Naive B cell (primary cell): Measurements from ENCODE around the gene CMYA5. TPM values are rescaled to one million over a fixed set of nuclear protein-coding genes. Genes with fewer than 3 reads are reported as not detected.

Source experiments
- ATAC-seq, 2 donors: fragments of 150-1000 bp; cut with Tn5 transposase; 2 replicates each; pipeline ENCODE4 v1.10.0; 2021; ENCODE audit warnings: low read depth in 2 of 2, mild to moderate bottlenecking in 2 of 2, moderate library complexity in 2 of 2
- DNase-seq: peaks from one replicate; pipeline ENCODE4 v3.0.0; 2022
- H3K27ac Mint-ChIP-seq, 6 donors: one replicate each; pipeline ENCODE4 v1.8.0; 2020 to 2022; ENCODE audit warnings: mild to moderate bottlenecking in 6 of 6, mixed read lengths in 6 of 6, moderate library complexity in 5 of 6, inconsistent platforms in 2 of 6
- H3K27me3 Mint-ChIP-seq, 3 donors: one replicate each; pipeline ENCODE4 v1.8.0; 2021 to 2022; ENCODE audit warnings: mixed read lengths in 3 of 3, mild to moderate bottlenecking in 1 of 3
- H3K36me3 Mint-ChIP-seq, 2 donors: one replicate each; pipeline ENCODE4 v1.8.0; 2020 to 2022; ENCODE audit warnings: mixed read lengths in 2 of 2, inconsistent platforms in 1 of 2, mild to moderate bottlenecking in 1 of 2
- H3K4me1 Mint-ChIP-seq, 3 donors: one replicate each; pipeline ENCODE4 v1.8.0; 2020 to 2022; ENCODE audit warnings: mixed read lengths in 3 of 3, inconsistent platforms in 1 of 3, mild to moderate bottlenecking in 1 of 3, moderate library complexity in 1 of 3
- H3K4me3 Mint-ChIP-seq, 8 donors: one replicate each; pipeline ENCODE4 v1.8.0; 2020 to 2022; ENCODE audit warnings: mild to moderate bottlenecking in 8 of 8, mixed read lengths in 8 of 8, moderate library complexity in 8 of 8, inconsistent platforms in 2 of 8
- H3K9me3 Mint-ChIP-seq, 7 donors: one replicate each; pipeline ENCODE4 v1.8.0; 2020 to 2022; ENCODE audit warnings: mixed read lengths in 7 of 7, mild to moderate bottlenecking in 5 of 7, inconsistent platforms in 2 of 7, moderate library complexity in 1 of 7
- polyA plus RNA-seq, 6 donors: library from polyadenylated mRNA; unstranded; fragments of 300-500 nt; fragmentation: Illumina TruSeq; gene quantifications; one replicate each; pipeline ENCODE4 v1.2.3, GENCODE V29; 2021; ENCODE audit warnings: low read depth in 6 of 6

Gene CMYA5
- polyA plus RNA-seq, 6 donors from 2014 or later: not detected

GRCh38 chr5:79707535-79707934 is 17.9 kb downstream of the CMYA5 start:
- peaks cover 0 to 4% (median 0%) of the 10 kb centered on the region in 3 donors for H3K4me1 Mint-ChIP-seq
- H3K4me3 Mint-ChIP-seq: no peak overlapping the region

DNA sequence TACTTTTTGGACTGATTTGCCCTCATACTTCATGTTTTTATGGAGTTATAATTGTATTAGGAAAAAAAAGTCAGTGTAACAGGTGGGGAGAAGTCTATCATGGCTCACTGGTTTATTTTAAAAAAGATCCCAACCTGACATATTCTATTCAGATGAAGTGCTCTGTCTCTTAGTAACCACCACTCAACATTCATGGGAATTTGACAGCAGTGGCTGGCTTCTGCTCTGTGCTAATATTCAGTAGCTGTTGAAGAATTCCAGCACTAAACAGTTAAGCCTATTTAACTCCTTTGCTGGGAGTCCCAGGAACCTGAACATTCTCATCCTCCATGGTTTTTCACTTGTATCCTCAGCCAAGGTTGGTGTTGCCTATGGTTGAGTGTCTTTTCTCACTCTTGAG is 23.1 kb downstream of the CMYA5 start:
- peaks cover 0 to 8% (median 0%) of the 10 kb centered on the region in 7 donors for H3K9me3 Mint-ChIP-seq
- DNase-seq (no peak), ATAC-seq (no peak)
- H3K27ac Mint-ChIP-seq: no peak overlapping the region
- H3K27me3 Mint-ChIP-seq: peaks cover 0 to 7% (median 0%) of the 10 kb centered on the region in 3 donors
- H3K36me3 Mint-ChIP-seq: no peaks in the 10 kb centered on the region
- peaks cover 0 to 2% (median 0%) of the 10 kb centered on the region in 3 donors for H3K4me1 Mint-ChIP-seq
- H3K4me3 Mint-ChIP-seq: no peak overlapping the region

More at GRCh38 chr5:79707535-79707934, 17.9 kb downstream of the CMYA5 start:
- ATAC-seq (peak in 1 of 2 donors; percentile 49), DNase-seq (no peak)
- H3K36me3 Mint-ChIP-seq: no peaks in the 10 kb centered on the region
- no peaks in the 10 kb centered on the region for H3K27me3 Mint-ChIP-seq
- no peak overlapping the region for H3K27ac Mint-ChIP-seq
- peaks cover 4 to 14% (median 10%) of the 10 kb centered on the region in 7 donors for H3K9me3 Mint-ChIP-seq

GRCh38 chr5:79713727-79714126 is 24.1 kb downstream of the CMYA5 start:
- no peak overlapping the region for H3K27ac Mint-ChIP-seq
- H3K27me3 Mint-ChIP-seq: peaks cover 0 to 7% (median 0%) of the 10 kb centered on the region in 3 donors
- DNase-seq: no peak
- H3K9me3 Mint-ChIP-seq: peaks cover 0 to 8% (median 0%) of the 10 kb centered on the region in 7 donors
- H3K36me3 Mint-ChIP-seq: no peaks in the 10 kb centered on the region
- ATAC-seq: no peak
- no peaks in the 10 kb centered on the region for H3K4me1 Mint-ChIP-seq
- no peak overlapping the region for H3K4me3 Mint-ChIP-seq

DNA sequence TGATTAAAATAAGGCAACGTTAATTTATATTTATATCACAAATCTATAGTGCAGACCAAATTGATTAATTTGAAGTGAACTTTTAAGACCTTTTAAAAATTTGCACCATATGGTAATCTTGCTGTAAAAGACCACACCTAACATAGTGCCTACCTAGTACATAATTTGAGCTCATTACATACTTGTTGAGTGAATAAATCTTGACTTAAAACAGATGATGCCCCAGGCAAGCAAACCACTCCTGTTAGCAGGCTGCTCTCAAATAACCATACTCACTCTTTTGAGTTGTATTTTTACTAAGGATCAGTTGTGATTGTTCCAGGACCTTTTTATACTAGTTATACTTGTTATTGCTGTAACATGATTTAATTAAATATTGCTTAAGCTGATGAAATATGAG is 27.2 kb downstream of the CMYA5 start:
- no peak overlapping the region for H3K27ac Mint-ChIP-seq
- peaks cover 0 to 7% (median 0%) of the 10 kb centered on the region in 3 donors for H3K27me3 Mint-ChIP-seq
- H3K9me3 Mint-ChIP-seq: peaks cover 7 to 35% (median 19%) of the 10 kb centered on the region in 7 donors
- H3K4me1 Mint-ChIP-seq: no peaks in the 10 kb centered on the region
- no peak for ATAC-seq
- DNase-seq: no peak
- peaks cover 11 to 14% of the 10 kb centered on the region in 2 donors for H3K36me3 Mint-ChIP-seq
- H3K4me3 Mint-ChIP-seq: no peak overlapping the region

GRCh38 chr5:79720096-79720495 is 30.5 kb downstream of the CMYA5 start:
- Mint-ChIP-seq H3K27me3 (peaks cover 0 to 7% (median 6%) of the 10 kb centered on the region in 3 donors), H3K36me3 (peaks cover 11 to 14% of the 10 kb centered on the region in 2 donors), H3K4me3 (no peak overlapping the region), H3K27ac (no peak overlapping the region), H3K4me1 (no peaks in the 10 kb centered on the region), H3K9me3 (peaks cover 9 to 35% (median 19%) of the 10 kb centered on the region in 7 donors)
- DNase-seq (no peak), ATAC-seq (no peak)

GRCh38 chr5:79727451-79728355 is 38.1 kb downstream of the CMYA5 start:
- no peak overlapping the region for H3K4me3 Mint-ChIP-seq
- peaks cover 21 to 42% (median 41%) of the 10 kb centered on the region in 3 donors for H3K27me3 Mint-ChIP-seq
- H3K27ac Mint-ChIP-seq: no peak overlapping the region
- ATAC-seq (no peak), DNase-seq (no peak)
- peaks cover 0 to 11% (median 3%) of the 10 kb centered on the region in 7 donors for H3K9me3 Mint-ChIP-seq
- no peaks in the 10 kb centered on the region for H3K4me1 Mint-ChIP-seq
- H3K36me3 Mint-ChIP-seq: no peaks in the 10 kb centered on the region

GRCh38 chr5:79728396-79728795 is 38.8 kb downstream of the CMYA5 start:
- Mint-ChIP-seq H3K36me3 (no peaks in the 10 kb centered on the region), H3K27me3 (peaks cover 26 to 45% (median 41%) of the 10 kb centered on the region in 3 donors), H3K4me1 (no peaks in the 10 kb centered on the region), H3K27ac (no peak overlapping the region), H3K4me3 (no peak overlapping the region), H3K9me3 (peaks cover 0 to 11% (median 0%) of the 10 kb centered on the region in 7 donors)
- ATAC-seq (no peak), DNase-seq (no peak)

- Mint-ChIP-seq H3K36me3 (no peaks in the 10 kb centered on the region), H3K27me3 (peaks cover 26 to 57% (median 46%) of the 10 kb centered on the region in 3 donors), H3K4me3 (no peak overlapping the region), H3K4me1 (no peaks in the 10 kb centered on the region), H3K27ac (no peak overlapping the region), H3K9me3 (peaks cover 0 to 7% (median 0%) of the 10 kb centered on the region in 7 donors)
- DNase-seq: no peak
- ATAC-seq: no peak
These were observed 40.0 kb downstream of the CMYA5 start for GRCh38 chr5:79729679-79730078.

- H3K27me3 Mint-ChIP-seq: peaks cover 26 to 60% (median 43%) of the 10 kb centered on the region in 3 donors
These were observed 40.9 kb downstream of the CMYA5 start for GRCh38 chr5:79730564-79730963.

DNA sequence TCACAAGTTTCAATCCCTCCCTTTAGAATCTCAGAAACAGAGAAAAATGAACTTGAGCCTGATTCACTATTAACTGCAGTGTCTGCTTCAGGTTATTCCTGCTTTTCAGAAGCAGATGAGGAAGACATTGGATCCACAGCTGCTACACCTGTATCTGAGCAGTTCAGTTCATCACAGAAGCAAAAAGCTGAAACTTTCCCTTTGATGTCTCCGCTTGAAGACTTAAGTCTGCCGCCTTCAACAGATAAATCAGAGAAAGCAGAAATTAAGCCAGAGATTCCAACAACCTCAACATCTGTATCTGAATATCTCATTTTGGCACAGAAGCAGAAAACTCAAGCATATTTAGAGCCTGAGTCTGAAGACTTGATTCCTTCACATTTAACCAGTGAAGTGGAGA is 42.1 kb downstream of the CMYA5 start:
- DNase-seq: no peak
- Mint-ChIP-seq H3K27me3 (peaks cover 30 to 60% (median 49%) of the 10 kb centered on the region in 3 donors), H3K9me3 (peaks cover 0 to 4% (median 0%) of the 10 kb centered on the region in 7 donors), H3K27ac (no peak overlapping the region), H3K4me1 (no peaks in the 10 kb centered on the region), H3K4me3 (no peak overlapping the region), H3K36me3 (no peaks in the 10 kb centered on the region)
- no peak for ATAC-seq

More at GRCh38 chr5:79730564-79730963, 40.9 kb downstream of the CMYA5 start:
- H3K36me3 Mint-ChIP-seq: no peaks in the 10 kb centered on the region
- H3K9me3 Mint-ChIP-seq: peaks cover 0 to 4% (median 0%) of the 10 kb centered on the region in 7 donors
- H3K4me3 Mint-ChIP-seq: no peak overlapping the region
- no peaks in the 10 kb centered on the region for H3K4me1 Mint-ChIP-seq
- DNase-seq (no peak), ATAC-seq (no peak)
- H3K27ac Mint-ChIP-seq: no peak overlapping the region

DNA sequence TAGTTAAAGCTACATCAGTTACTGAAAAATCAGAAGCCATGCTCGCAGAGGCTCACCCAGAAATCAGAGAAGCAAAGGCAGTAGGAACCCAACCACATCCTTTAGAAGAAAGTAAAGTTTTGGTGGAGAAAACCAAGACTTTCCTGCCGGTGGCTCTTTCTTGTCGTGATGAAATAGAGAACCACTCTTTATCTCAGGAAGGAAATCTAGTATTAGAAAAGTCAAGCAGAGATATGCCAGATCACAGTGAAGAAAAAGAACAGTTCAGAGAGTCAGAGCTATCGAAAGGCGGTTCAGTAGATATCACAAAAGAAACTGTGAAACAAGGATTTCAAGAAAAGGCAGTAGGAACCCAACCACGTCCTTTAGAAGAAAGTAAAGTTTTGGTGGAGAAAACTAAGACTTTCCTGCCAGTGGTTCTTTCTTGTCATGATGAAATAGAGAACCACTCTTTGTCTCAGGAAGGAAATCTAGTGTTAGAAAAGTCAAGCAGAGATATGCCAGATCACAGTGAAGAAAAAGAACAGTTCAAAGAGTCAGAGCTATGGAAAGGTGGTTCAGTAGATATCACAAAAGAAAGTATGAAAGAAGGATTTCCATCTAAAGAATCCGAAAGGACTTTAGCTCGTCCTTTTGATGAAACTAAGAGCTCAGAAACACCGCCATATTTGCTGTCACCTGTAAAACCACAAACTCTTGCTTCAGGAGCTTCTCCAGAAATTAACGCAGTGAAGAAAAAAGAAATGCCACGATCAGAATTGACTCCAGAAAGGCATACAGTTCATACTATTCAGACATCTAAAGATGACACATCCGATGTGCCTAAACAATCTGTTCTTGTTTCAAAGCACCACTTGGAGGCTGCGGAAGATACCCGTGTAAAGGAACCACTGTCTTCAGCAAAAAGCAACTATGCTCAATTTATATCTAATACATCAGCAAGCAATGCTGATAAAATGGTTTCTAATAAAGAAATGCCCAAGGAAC is 47.2 kb downstream of the CMYA5 start:
- H3K4me3 Mint-ChIP-seq: no peak overlapping the region
- H3K4me1 Mint-ChIP-seq: no peaks in the 10 kb centered on the region
- ATAC-seq (no peak), DNase-seq (no peak)
- H3K27me3 Mint-ChIP-seq: peaks cover 26 to 38% (median 34%) of the 10 kb centered on the region in 3 donors
- no peaks in the 10 kb centered on the region for H3K9me3 Mint-ChIP-seq
- no peak overlapping the region for H3K27ac Mint-ChIP-seq
- no peaks in the 10 kb centered on the region for H3K36me3 Mint-ChIP-seq

DNA sequence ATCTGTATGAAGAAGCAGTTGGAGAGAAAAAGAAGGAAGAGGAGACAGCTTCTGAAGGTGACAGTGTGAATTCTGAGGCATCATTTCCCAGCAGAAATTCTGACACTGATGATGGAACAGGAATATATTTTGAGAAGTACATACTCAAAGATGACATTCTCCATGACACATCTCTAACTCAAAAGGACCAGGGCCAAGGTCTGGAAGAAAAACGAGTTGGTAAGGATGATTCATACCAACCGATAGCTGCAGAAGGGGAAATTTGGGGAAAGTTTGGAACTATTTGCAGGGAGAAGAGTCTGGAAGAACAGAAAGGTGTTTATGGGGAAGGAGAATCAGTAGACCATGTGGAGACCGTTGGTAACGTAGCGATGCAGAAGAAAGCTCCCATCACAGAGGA is 48.7 kb downstream of the CMYA5 start:
- H3K36me3 Mint-ChIP-seq: no peaks in the 10 kb centered on the region
- no peaks in the 10 kb centered on the region for H3K4me1 Mint-ChIP-seq
- peaks cover 0 to 5% (median 0%) of the 10 kb centered on the region in 7 donors for H3K9me3 Mint-ChIP-seq
- peaks cover 25 to 36% (median 25%) of the 10 kb centered on the region in 3 donors for H3K27me3 Mint-ChIP-seq
- H3K27ac Mint-ChIP-seq: no peak overlapping the region
- ATAC-seq (no peak), DNase-seq (no peak)
- no peak overlapping the region for H3K4me3 Mint-ChIP-seq

GRCh38 chr5:79742549-79743136 is 53.0 kb downstream of the CMYA5 start:
- ATAC-seq: no peak
- DNase-seq: no peak
- Mint-ChIP-seq H3K36me3 (no peaks in the 10 kb centered on the region), H3K27me3 (peaks cover 11 to 20% (median 13%) of the 10 kb centered on the region in 3 donors), H3K4me1 (no peaks in the 10 kb centered on the region), H3K4me3 (no peak overlapping the region), H3K27ac (no peak overlapping the region), H3K9me3 (peaks cover 0 to 5% (median 0%) of the 10 kb centered on the region in 7 donors)
